ENCODE measurements around the gene DNAJC13. TPM values are rescaled to one million over a fixed set of nuclear protein-coding genes. Genes with fewer than 3 reads are reported as not detected.

DNAJC13 gene
- total RNA-seq, 4 donors from 2014 or later: 20.6 to 52.6 (median 39.7) TPM

- Histone ChIP-seq H3K4me3 (no peak overlapping the region), H3K4me1 (peaks cover 21% of the 10 kb centered on the region), H3K36me3 (peaks cover 4% of the 10 kb centered on the region), H3K9me3 (no peaks in the 10 kb centered on the region), H3K27ac (no peak overlapping the region), H3K27me3 (no peaks in the 10 kb centered on the region)
- DNase-seq (ENCODE audit: low spot score in 2 of 2): no peak
- 48% methylated on average over 2 of the region's 2 CpGs for WGBS
- TF ChIP-seq POLR2A (IDR thresholded peaks at IDR 0.05) (no peak), POLR2AphosphoS5 (IDR thresholded peaks at IDR 0.05) (no peak), EP300 (IDR thresholded peaks at IDR 0.05) (no peak)
- TF ChIP-seq, protein P1, sequence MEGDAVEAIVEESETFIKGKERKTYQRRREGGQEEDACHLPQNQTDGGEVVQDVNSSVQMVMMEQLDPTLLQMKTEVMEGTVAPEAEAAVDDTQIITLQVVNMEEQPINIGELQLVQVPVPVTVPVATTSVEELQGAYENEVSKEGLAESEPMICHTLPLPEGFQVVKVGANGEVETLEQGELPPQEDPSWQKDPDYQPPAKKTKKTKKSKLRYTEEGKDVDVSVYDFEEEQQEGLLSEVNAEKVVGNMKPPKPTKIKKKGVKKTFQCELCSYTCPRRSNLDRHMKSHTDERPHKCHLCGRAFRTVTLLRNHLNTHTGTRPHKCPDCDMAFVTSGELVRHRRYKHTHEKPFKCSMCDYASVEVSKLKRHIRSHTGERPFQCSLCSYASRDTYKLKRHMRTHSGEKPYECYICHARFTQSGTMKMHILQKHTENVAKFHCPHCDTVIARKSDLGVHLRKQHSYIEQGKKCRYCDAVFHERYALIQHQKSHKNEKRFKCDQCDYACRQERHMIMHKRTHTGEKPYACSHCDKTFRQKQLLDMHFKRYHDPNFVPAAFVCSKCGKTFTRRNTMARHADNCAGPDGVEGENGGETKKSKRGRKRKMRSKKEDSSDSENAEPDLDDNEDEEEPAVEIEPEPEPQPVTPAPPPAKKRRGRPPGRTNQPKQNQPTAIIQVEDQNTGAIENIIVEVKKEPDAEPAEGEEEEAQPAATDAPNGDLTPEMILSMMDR (IDR thresholded peaks at IDR 0.05): no peak
Observed at GRCh38 chr3:132570016-132570415, 152.7 kb downstream of the DNAJC13 start.

DNA sequence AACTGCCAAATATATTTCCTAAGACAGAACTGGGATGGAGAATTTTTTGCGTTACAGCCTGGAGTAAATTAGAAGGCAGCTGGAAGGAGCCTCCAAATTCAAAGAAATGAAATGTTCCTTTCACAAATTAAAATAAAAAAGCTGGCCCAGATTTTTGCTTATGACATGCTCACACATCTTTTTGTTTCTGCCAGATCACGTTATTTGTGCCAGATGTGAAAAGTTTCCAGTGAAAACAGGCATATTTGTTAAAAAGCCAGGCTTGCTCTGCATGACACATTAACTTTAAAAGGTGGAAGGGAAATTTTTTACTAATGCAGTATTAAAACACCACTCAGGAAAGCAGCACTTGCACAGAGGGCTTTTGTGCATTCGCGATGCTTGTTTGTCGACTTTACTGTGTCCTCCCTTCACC lies 156.5 kb downstream of the DNAJC13 start:
- WGBS: 21% methylated on average over 5 of the region's 5 CpGs
- no peak for TF ChIP-seq EP300 (IDR thresholded peaks at IDR 0.05)
- no peak for TF ChIP-seq POLR2A (IDR thresholded peaks at IDR 0.05)
- TF ChIP-seq, protein P1 (IDR thresholded peaks at IDR 0.05): no peak
- no peak for TF ChIP-seq POLR2AphosphoS5 (IDR thresholded peaks at IDR 0.05)

GRCh38 chr3:132587401-132587800 lies 170.1 kb downstream of the DNAJC13 start:
- DNase-seq (ENCODE audit: low spot score in 2 of 2): no peak
- TF ChIP-seq POLR2A (IDR thresholded peaks at IDR 0.05) (no peak), POLR2AphosphoS5 (IDR thresholded peaks at IDR 0.05) (no peak), EP300 (IDR thresholded peaks at IDR 0.05) (no peak)
- TF ChIP-seq, protein P1 (IDR thresholded peaks at IDR 0.05): no peak
- Histone ChIP-seq H3K36me3 (peaks cover 3% of the 10 kb centered on the region), H3K4me3 (no peak overlapping the region), H3K4me1 (no peaks in the 10 kb centered on the region), H3K27me3 (no peaks in the 10 kb centered on the region), H3K9me3 (no peaks in the 10 kb centered on the region), H3K27ac (no peak overlapping the region)
- 75% methylated on average over 1 of the region's 1 CpG for WGBS

More for the DNA sequence above, 156.5 kb downstream of the DNAJC13 start:
- peaks cover 4% of the 10 kb centered on the region for H3K36me3 ChIP-seq
- no peaks in the 10 kb centered on the region for H3K27me3 ChIP-seq
- DNase-seq (ENCODE audit: low spot score in 2 of 2): no peak
- H3K27ac ChIP-seq: peak overlapping the region; percentile 37
- H3K4me1 ChIP-seq: peaks cover 45% of the 10 kb centered on the region
- no peak overlapping the region for H3K4me3 ChIP-seq
- no peaks in the 10 kb centered on the region for H3K9me3 ChIP-seq

Other genes starting within 250 kb of the DNAJC13 start
- 10 to 100 TPM; 38.2 to 71.7 (median 60.1) TPM for gene ACP3, start 100.1 kb upstream of the DNAJC13 start, total RNA-seq
- gene ACKR4, start 179.8 kb downstream of the DNAJC13 start, total RNA-seq: 1 to 10 TPM; 1.8 to 8.9 (median 2.6) TPM
- 100 to 1,000 TPM in 1 of 4 donors, 10 to 100 TPM in 3; 18.2 to 112 (median 23.3) TPM for gene ACAD11, start 242.3 kb downstream of the DNAJC13 start, total RNA-seq
- gene UBA5, start 242.8 kb downstream of the DNAJC13 start, total RNA-seq: 10 to 100 TPM; 16.3 to 52.3 (median 27.5) TPM

All from suprapubic skin (tissue), 4 donors.